Measurements from ENCODE around the gene BEST2. TPM values are rescaled to one million over a fixed set of nuclear protein-coding genes. Genes with fewer than 3 reads are reported as not detected.
A peak's percentile ranks its signal among the peaks of the same experiment; 100 is the strongest.

The BEST2 gene
- total RNA-seq, 1 experiment from 2014 or later: 3.3 TPM

DNA sequence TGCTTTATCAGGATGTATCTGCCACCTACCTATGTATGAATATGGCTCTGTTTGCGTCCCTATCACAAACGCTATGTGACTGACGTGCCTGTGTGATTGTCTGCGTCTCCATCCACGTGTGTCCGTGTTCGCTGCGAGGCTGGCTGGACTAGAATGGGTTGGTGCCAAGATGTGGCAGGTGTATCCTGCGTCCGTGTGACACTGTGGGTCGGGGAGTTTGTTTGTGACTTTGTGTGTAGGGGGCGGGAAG is 30.5 kb downstream of the BEST2 start (continued):
- TF ChIP-seq ZBTB21 (CRISPR knock-in tag; IDR thresholded peaks at IDR 0.05; ENCODE audit: borderline replicate concordance): no peak
- TF ChIP-seq, protein P1, sequence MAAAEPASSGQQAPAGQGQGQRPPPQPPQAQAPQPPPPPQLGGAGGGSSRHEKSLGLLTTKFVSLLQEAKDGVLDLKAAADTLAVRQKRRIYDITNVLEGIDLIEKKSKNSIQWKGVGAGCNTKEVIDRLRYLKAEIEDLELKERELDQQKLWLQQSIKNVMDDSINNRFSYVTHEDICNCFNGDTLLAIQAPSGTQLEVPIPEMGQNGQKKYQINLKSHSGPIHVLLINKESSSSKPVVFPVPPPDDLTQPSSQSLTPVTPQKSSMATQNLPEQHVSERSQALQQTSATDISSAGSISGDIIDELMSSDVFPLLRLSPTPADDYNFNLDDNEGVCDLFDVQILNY (CRISPR knock-in tag; IDR thresholded peaks at IDR 0.05): no peak
- TF ChIP-seq ZNF416 (CRISPR knock-in tag; IDR thresholded peaks at IDR 0.05): no peak
- TF ChIP-seq ZNF263 (CRISPR knock-in tag; IDR thresholded peaks at IDR 0.05; ENCODE audit: low read depth): no peak
- TF ChIP-seq NFYB (CRISPR knock-in tag; conservative IDR thresholded peaks at IDR 0.05; ENCODE audit: low read depth): no peak
- TF ChIP-seq GABPB1 (CRISPR knock-in tag; IDR thresholded peaks at IDR 0.05): no peak
- no peak for TF ChIP-seq SP1 (CRISPR knock-in tag; conservative IDR thresholded peaks at IDR 0.05)

- DNase-seq (ENCODE audit: low spot score): peak; percentile 63
- ChIA-PET POLR2A (interaction anchor here (1.1 to 1.7 kb wide), 2 partner anchors 9 to 11 kb away, joined by 4 to 6 read pairs; partner anchors contain the start of gene JUNB), CTCF (interaction anchor here (0.7 to 1.8 kb wide), 9 partner anchors 10 to 103 kb away, joined by 3 to 10 read pairs (median 6); no protein-coding TSS in a partner anchor)
- H3K27ac Mint-ChIP-seq: no peak overlapping the region
- H3K4me3 Mint-ChIP-seq: peak overlapping the region; percentile 77
- H3K4me1 Mint-ChIP-seq: peaks cover 19% of the 10 kb centered on the region
- H3K36me3 Mint-ChIP-seq: no peaks in the 10 kb centered on the region
- ATAC-seq: no peak
- no peaks in the 10 kb centered on the region for H3K9me3 Mint-ChIP-seq
- no peaks in the 10 kb centered on the region; the same call in 1 of the 2 replicates for H3K27me3 Mint-ChIP-seq (ENCODE audit: low read depth)
- TF ChIP-seq ZSCAN18 (CRISPR knock-in tag; IDR thresholded peaks at IDR 0.05) (0 out of 2 replicates have a peak, but pooled peaks have one; percentile 32), ZNF219 (CRISPR knock-in tag; IDR thresholded peaks at IDR 0.05; ENCODE audit: borderline replicate concordance) (peak; percentile 88), AFF4 (CRISPR knock-in tag; IDR thresholded peaks at IDR 0.05; ENCODE audit: borderline replicate concordance) (no peak), FOXP4 (CRISPR knock-in tag; IDR thresholded peaks at IDR 0.05) (no peak), ZNF423 (CRISPR knock-in tag; IDR thresholded peaks at IDR 0.05) (peak; percentile 83), STAT6 (CRISPR knock-in tag; conservative IDR thresholded peaks at IDR 0.05; ENCODE audit: low read depth) (no peak), ARID4B (CRISPR knock-in tag; IDR thresholded peaks at IDR 0.05; ENCODE audit: borderline replicate concordance) (no peak)
- TF ChIP-seq, protein P2, sequence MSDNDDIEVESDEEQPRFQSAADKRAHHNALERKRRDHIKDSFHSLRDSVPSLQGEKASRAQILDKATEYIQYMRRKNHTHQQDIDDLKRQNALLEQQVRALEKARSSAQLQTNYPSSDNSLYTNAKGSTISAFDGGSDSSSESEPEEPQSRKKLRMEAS (CRISPR knock-in tag; IDR thresholded peaks at IDR 0.05): 0 out of 2 replicates have a peak, but pooled peaks have one; percentile 16
- TF ChIP-seq, protein P3, sequence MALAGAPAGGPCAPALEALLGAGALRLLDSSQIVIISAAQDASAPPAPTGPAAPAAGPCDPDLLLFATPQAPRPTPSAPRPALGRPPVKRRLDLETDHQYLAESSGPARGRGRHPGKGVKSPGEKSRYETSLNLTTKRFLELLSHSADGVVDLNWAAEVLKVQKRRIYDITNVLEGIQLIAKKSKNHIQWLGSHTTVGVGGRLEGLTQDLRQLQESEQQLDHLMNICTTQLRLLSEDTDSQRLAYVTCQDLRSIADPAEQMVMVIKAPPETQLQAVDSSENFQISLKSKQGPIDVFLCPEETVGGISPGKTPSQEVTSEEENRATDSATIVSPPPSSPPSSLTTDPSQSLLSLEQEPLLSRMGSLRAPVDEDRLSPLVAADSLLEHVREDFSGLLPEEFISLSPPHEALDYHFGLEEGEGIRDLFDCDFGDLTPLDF (CRISPR knock-in tag; IDR thresholded peaks at IDR 0.05): no peak
Observed at GRCh38 chr19:12782424-12783290, 31.1 kb downstream of the BEST2 start.

Data from WTC11 (cell line).